Fibroblast of lung (primary cell): ENCODE data around the gene FAAP100. TPM values are rescaled to one million over a fixed set of nuclear protein-coding genes. Genes with fewer than 3 reads are reported as not detected.

Source experiments
- DNase-seq, 2 donors: peaks; one replicate each; pipeline versions ENCODE4 v3.0.0 to v3.0.0-alpha.2; 2010; ENCODE audit warnings: low read depth in 2 of 2
- H2AFZ ChIP-seq: 2 replicates; pipeline ENCODE4 v1.5.1; 2012; ENCODE audit warnings: low read length, control low read depth, inconsistent platforms
- H3K27ac ChIP-seq: 2 replicates; pipeline ENCODE4 v1.5.1; 2011; ENCODE audit warnings: low read length, control low read depth; ENCODE audit not compliant: insufficient read depth
- H3K27me3 ChIP-seq: 2 replicates; pipeline ENCODE4 v1.5.1; 2011; ENCODE audit warnings: mild to moderate bottlenecking, low read length; ENCODE audit not compliant: control insufficient read depth, insufficient read depth
- H3K36me3 ChIP-seq: 2 replicates; pipeline ENCODE4 v1.5.1; 2011; ENCODE audit warnings: low read length; ENCODE audit not compliant: control insufficient read depth, insufficient read depth
- H3K4me1 ChIP-seq: 2 replicates; pipeline ENCODE4 v1.5.1; 2011; ENCODE audit warnings: low read length; ENCODE audit not compliant: control insufficient read depth, insufficient read depth; ENCODE audit errors: extremely low read depth
- H3K4me2 ChIP-seq: 2 replicates; pipeline ENCODE4 v1.5.1; 2011; ENCODE audit warnings: low read length, control low read depth; ENCODE audit not compliant: insufficient read depth; ENCODE audit errors: extremely low read depth
- H3K4me3 ChIP-seq, 4 experiments: fragments of 200-600 bp in 1 of 4; sonication (generic) in 1 of 4; replicated peaks in 1 of 4; 2 replicates each; pipeline ENCODE4 v1.5.1; 2011 to 2016; ENCODE audit warnings: low read length in 4 of 4, low read depth in 3 of 4, mild to moderate bottlenecking in 3 of 4, control low read depth in 2 of 4, inconsistent platforms in 1 of 4, mixed read lengths in 1 of 4; ENCODE audit not compliant: insufficient read depth in 1 of 4; ENCODE audit errors: control extremely low read depth in 1 of 4
- H3K79me2 ChIP-seq: 2 replicates; pipeline ENCODE4 v1.5.1; 2012; ENCODE audit warnings: mild to moderate bottlenecking, low read length, inconsistent platforms; ENCODE audit not compliant: control insufficient read depth, insufficient read depth
- H3K9ac ChIP-seq: 2 replicates; pipeline ENCODE4 v1.5.1; 2011; ENCODE audit warnings: mild to moderate bottlenecking, low read length, control low read depth; ENCODE audit not compliant: insufficient read depth
- H3K9me3 ChIP-seq: 2 replicates; pipeline ENCODE4 v1.5.1; 2012; ENCODE audit warnings: low read depth, low read length; ENCODE audit not compliant: control insufficient read depth, insufficient read depth
- H4K20me1 ChIP-seq: 2 replicates; pipeline ENCODE4 v1.5.1; 2011; ENCODE audit warnings: low read length; ENCODE audit not compliant: control insufficient read depth, insufficient read depth; ENCODE audit errors: extremely low read depth
- CTCF ChIP-seq, 2 donors: IDR thresholded peaks in 1 of 2; conservative IDR thresholded peaks in 1 of 2; 1 replicate in 1 of 2; 2 replicates in 1 of 2; pipeline ENCODE4 v1.5.1; 2011 to 2012; ENCODE audit warnings: low read length in 2 of 2, control low read depth in 1 of 2, inconsistent platforms in 1 of 2, low read depth in 1 of 2, mild to moderate bottlenecking in 1 of 2
- EZH2 ChIP-seq: IDR thresholded peaks from 2 replicates; pipeline ENCODE4 v1.5.1; 2012; ENCODE audit warnings: low read length, control low read depth, mild to moderate bottlenecking; ENCODE audit errors: missing control alignments
- polyA plus RNA-seq, 2 donors: library from polyadenylated mRNA; depleted of rRNA in 1 of 2; stranded (reverse) in 1 of 2; unstranded in 1 of 2; fragments of >200 nt; gene quantifications; 2 replicates each; pipeline ENCODE4 v1.2.1, GENCODE V29; 2011 to 2012; ENCODE audit warnings: missing spikeins in 1 of 2
- total RNA-seq: library from RNA; depleted of rRNA; stranded (reverse); fragments of >200 nt; gene quantifications from 2 replicates; pipeline ENCODE4 v1.2.1, GENCODE V29; 2014

FAAP100 gene
- total and polyA plus RNA-seq, 2 donors (not counting 1 experiment from before 2014, with no cell fraction given): 6.7 to 10.4 TPM

GRCh38 chr17:81581758-81582157, 29.6 kb upstream of the FAAP100 start:
- peaks cover 30% of the 10 kb centered on the region for H3K79me2 ChIP-seq
- no peak overlapping the region for H2AFZ ChIP-seq
- DNase-seq: no peak
- H3K36me3 ChIP-seq: peaks cover 18% of the 10 kb centered on the region
- no peaks in the 10 kb centered on the region for H3K9me3 ChIP-seq
- no peaks in the 10 kb centered on the region for H3K27me3 ChIP-seq
- H3K4me2 ChIP-seq: no peak overlapping the region
- no peaks in the 10 kb centered on the region for H4K20me1 ChIP-seq
- H3K9ac ChIP-seq: no peak overlapping the region
- peak overlapping the region; percentile 30 for H3K27ac ChIP-seq
- TF ChIP-seq EZH2 (no peak), CTCF (conservative IDR thresholded peaks at IDR 0.05 in 1 of 2, IDR thresholded peaks at IDR 0.05 in 1 of 2; ENCODE audit: low read depth in 1 of 2, low read length in 2 of 2) (no peak)
- no peak overlapping the region for H3K4me3 ChIP-seq
- H3K4me1 ChIP-seq: peaks cover 18% of the 10 kb centered on the region

- no peak for TF ChIP-seq CTCF (conservative IDR thresholded peaks at IDR 0.05 in 1 of 2, IDR thresholded peaks at IDR 0.05 in 1 of 2; ENCODE audit: low read depth in 1 of 2, low read length in 2 of 2)
- TF ChIP-seq EZH2: no peak
- no peak overlapping the region for H3K4me2 ChIP-seq
- H3K4me1 ChIP-seq: peaks cover 24% of the 10 kb centered on the region
- no peaks in the 10 kb centered on the region for H4K20me1 ChIP-seq
- H3K79me2 ChIP-seq: peaks cover 33% of the 10 kb centered on the region
- H3K27ac ChIP-seq: peak overlapping the region; percentile 16
- no peaks in the 10 kb centered on the region for H3K9me3 ChIP-seq
- no peak overlapping the region for H3K4me3 ChIP-seq
- H3K9ac ChIP-seq: no peak overlapping the region
- peaks cover 16% of the 10 kb centered on the region for H3K36me3 ChIP-seq
- H3K27me3 ChIP-seq: no peaks in the 10 kb centered on the region
- H2AFZ ChIP-seq: no peak overlapping the region
- no peak for DNase-seq
Measured at GRCh38 chr17:81580481-81580880, 28.3 kb upstream of the FAAP100 start.

- Histone ChIP-seq H4K20me1 (no peaks in the 10 kb centered on the region), H3K9ac (no peak overlapping the region), H3K36me3 (peaks cover 16% of the 10 kb centered on the region), H3K4me3 (no peak overlapping the region), H3K4me1 (peaks cover 24% of the 10 kb centered on the region), H3K9me3 (no peaks in the 10 kb centered on the region), H3K4me2 (no peak overlapping the region), H3K79me2 (peaks cover 35% of the 10 kb centered on the region), H3K27ac (peak overlapping the region; percentile 52), H2AFZ (no peak overlapping the region), H3K27me3 (no peaks in the 10 kb centered on the region)
- TF ChIP-seq CTCF (conservative IDR thresholded peaks at IDR 0.05 in 1 of 2, IDR thresholded peaks at IDR 0.05 in 1 of 2; ENCODE audit: low read depth in 1 of 2, low read length in 2 of 2): no peak
- TF ChIP-seq EZH2: no peak
- peak in 1 of 2 donors; percentile 93 for DNase-seq
Measured at GRCh38 chr17:81579821-81580321, 27.7 kb upstream of the FAAP100 start.
